Hepatocyte (in vitro differentiated cells): ENCODE measurements around the gene LHX5.

Source experiments
- EZH2 ChIP-seq: fragments of 200-600 bp; sonication (generic); IDR thresholded peaks from 2 replicates; pipeline ENCODE4 v1.6.1; 2016; ENCODE audit warnings: antibody characterized with exemption, mild to moderate bottlenecking, borderline replicate concordance
- TF ChIP-seq, protein P1 (sequence below): fragments of 200-600 bp; sonication (generic); IDR thresholded peaks from 2 replicates; pipeline ENCODE4 v1.5.1; 2016; ENCODE audit warnings: antibody characterized with exemption, mild to moderate bottlenecking; ENCODE audit not compliant: poor library complexity

DNA sequence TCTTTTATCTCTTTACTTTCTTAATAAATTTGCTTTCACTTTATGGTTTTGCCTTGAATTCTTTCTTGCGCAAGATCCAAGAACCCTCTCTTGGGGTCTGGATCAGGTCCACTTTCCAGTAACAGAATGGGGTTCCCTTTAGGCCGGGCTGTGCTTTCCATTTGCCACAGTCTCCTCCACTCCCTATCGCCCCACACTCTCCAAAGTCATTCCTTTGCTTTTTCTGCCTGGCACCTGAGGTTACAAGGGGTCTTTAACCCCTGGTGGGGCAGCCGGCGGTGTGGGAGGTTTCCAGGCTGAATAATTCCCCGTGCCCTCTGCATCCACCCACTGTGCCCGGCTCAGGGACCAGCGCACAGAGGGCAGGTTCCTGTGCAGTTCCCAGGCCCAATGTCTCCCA, 42.9 kb upstream of the LHX5 start:
- TF ChIP-seq, protein P1, sequence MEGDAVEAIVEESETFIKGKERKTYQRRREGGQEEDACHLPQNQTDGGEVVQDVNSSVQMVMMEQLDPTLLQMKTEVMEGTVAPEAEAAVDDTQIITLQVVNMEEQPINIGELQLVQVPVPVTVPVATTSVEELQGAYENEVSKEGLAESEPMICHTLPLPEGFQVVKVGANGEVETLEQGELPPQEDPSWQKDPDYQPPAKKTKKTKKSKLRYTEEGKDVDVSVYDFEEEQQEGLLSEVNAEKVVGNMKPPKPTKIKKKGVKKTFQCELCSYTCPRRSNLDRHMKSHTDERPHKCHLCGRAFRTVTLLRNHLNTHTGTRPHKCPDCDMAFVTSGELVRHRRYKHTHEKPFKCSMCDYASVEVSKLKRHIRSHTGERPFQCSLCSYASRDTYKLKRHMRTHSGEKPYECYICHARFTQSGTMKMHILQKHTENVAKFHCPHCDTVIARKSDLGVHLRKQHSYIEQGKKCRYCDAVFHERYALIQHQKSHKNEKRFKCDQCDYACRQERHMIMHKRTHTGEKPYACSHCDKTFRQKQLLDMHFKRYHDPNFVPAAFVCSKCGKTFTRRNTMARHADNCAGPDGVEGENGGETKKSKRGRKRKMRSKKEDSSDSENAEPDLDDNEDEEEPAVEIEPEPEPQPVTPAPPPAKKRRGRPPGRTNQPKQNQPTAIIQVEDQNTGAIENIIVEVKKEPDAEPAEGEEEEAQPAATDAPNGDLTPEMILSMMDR: no peak
- TF ChIP-seq EZH2: no peak
